Medulla oblongata (tissue), 1 donor: ENCODE measurements around the gene ILDR2.

Source experiments
- DNase-seq: peaks from one replicate; pipeline ENCODE4 v3.0.0-alpha.2; 2015; ENCODE audit errors: extremely low spot score

ILDR2 gene

GRCh38 chr1:166975361-166976129 is at the start of gene ILDR2:
Gene ILDR2 (minus strand): TSS chr1:166975540. CDS start chr1:166975268, 272 bp downstream.
- DNase-seq: peak; percentile 52

GRCh38 chr1:167022384-167022783 is 47.0 kb upstream of the ILDR2 start:
- DNase-seq: no peak

- no peak for DNase-seq
These were observed 40.9 kb upstream of the ILDR2 start for GRCh38 chr1:167016100-167016750.

- no peak for DNase-seq
These were observed 38.0 kb upstream of the ILDR2 start for GRCh38 chr1:167013108-167013929.

GRCh38 chr1:167012570-167012969 is 37.2 kb upstream of the ILDR2 start:
- no peak for DNase-seq

GRCh38 chr1:167011560-167012191 is 36.3 kb upstream of the ILDR2 start:
- DNase-seq: no peak

- no peak for DNase-seq
These were observed 28.4 kb upstream of the ILDR2 start for GRCh38 chr1:167003711-167004110.

GRCh38 chr1:167002354-167002753 is 27.0 kb upstream of the ILDR2 start:
- DNase-seq: no peak

- DNase-seq: no peak
These were observed 25.2 kb upstream of the ILDR2 start for GRCh38 chr1:167000546-167000945.

- DNase-seq: no peak
These were observed 24.2 kb upstream of the ILDR2 start for GRCh38 chr1:166999500-167000055.

GRCh38 chr1:166999075-166999474 is 23.7 kb upstream of the ILDR2 start:
- DNase-seq: no peak

GRCh38 chr1:166988974-166989515 is 13.7 kb upstream of the ILDR2 start, which contains the start of gene MAEL:
Gene MAEL (plus strand): TSS chr1:166989280. CDS start chr1:166989353, 73 bp downstream.
- no peak for DNase-seq

- no peak for DNase-seq
These were observed 6.2 kb upstream of the ILDR2 start for GRCh38 chr1:166981589-166981988.

- no peak for DNase-seq
These were observed 5.5 kb upstream of the ILDR2 start for GRCh38 chr1:166980818-166981217.

GRCh38 chr1:166980383-166980782 is 5.0 kb upstream of the ILDR2 start:
- DNase-seq: no peak

- DNase-seq: no peak
These were observed 3.5 kb upstream of the ILDR2 start for GRCh38 chr1:166978821-166979220.

GRCh38 chr1:166977951-166978350 is 2.6 kb upstream of the ILDR2 start:
- no peak for DNase-seq

- peak; percentile 42 for DNase-seq
These were observed 544 bp downstream of the ILDR2 start for GRCh38 chr1:166974647-166975345.

GRCh38 chr1:166972826-166973225 is 2.5 kb downstream of the ILDR2 start:
- DNase-seq: no peak

GRCh38 chr1:166972193-166972592 is 3.1 kb downstream of the ILDR2 start:
- no peak for DNase-seq

- no peak for DNase-seq
These were observed 4.1 kb downstream of the ILDR2 start for GRCh38 chr1:166971252-166971651.
